Right cardiac atrium (tissue), 5 donors: ENCODE data around the gene SPATC1L. TPM values are rescaled to one million over a fixed set of nuclear protein-coding genes. Genes with fewer than 3 reads are reported as not detected.

Experiments used
- ATAC-seq, 2 donors: fragments of 200-7000 bp; cut with Tn5 transposase; one replicate each; pipeline versions ENCODE4 v1.8.0 to v1.9.1; 2020; ENCODE audit warnings: moderate library complexity in 2 of 2, mild to moderate bottlenecking in 1 of 2
- DNase-seq, 3 donors: peaks; one replicate each; pipeline ENCODE4 v3.0.0-alpha.2; 2020
- H3K27ac ChIP-seq: one replicate; pipeline ENCODE4 v1.5.1; 2013; ENCODE audit warnings: mild to moderate bottlenecking, low read length, control low read depth, moderate library complexity
- H3K27me3 ChIP-seq: one replicate; pipeline ENCODE4 v1.6.1; 2013; ENCODE audit not compliant: control insufficient read depth, insufficient read depth
- H3K4me1 ChIP-seq: one replicate; pipeline ENCODE4 v1.6.1; 2013; ENCODE audit warnings: low read length; ENCODE audit not compliant: control insufficient read depth, insufficient read depth
- H3K4me3 ChIP-seq: one replicate; pipeline ENCODE4 v1.5.1; 2013; ENCODE audit warnings: low read length, control low read depth
- H3K9me3 ChIP-seq: one replicate; pipeline ENCODE4 v1.6.1; 2013; ENCODE audit warnings: low read length; ENCODE audit not compliant: control insufficient read depth
- WGBS: extraction: QIAGEN DNeasy Blood & Tissue Kit; methylation state at CpG from one replicate; pipeline ENCODE4 v1.1.7; 2013; 5-methylcytosine and 5-hydroxymethylcytosine counted together
- intact Hi-C, 4 donors: fragments of 100-400 bp; cut with DNase I; formaldehyde crosslinking; loops; one replicate each; pipeline versions ENCODE4 v1.11.0 to v1.14.0; 2022 to 2023
- polyA plus RNA-seq: library from polyadenylated mRNA; stranded (reverse); fragments of 200-250 nt; gene quantifications from one replicate; pipeline ENCODE4 v1.2.3, GENCODE V29; 2013
- total RNA-seq, 4 donors: library from RNA; stranded (reverse); fragmentation: NEBNext Ultra II Directional; extraction: Animal tissue kit (Norgen Biotek cat#: 25700); gene quantifications; one replicate each; pipeline ENCODE4 v1.2.1, GENCODE V29; 2021
- donor health status: healthy with polysubstance abuse.
- donor health status: DM: no; HTN: yes; CAD: no.
- donor health status: DM: no; HTN: no; CAD: no.
- donor health status: DM: no; HTN: yes; CAD: no; lungs with severe emphysema.
- donor health status: DM: yes; HTN: yes; CAD: no.

The SPATC1L gene
- total and polyA plus RNA-seq, 5 donors, result 8.8 to 12.0 (median 11.3) TPM

- DNase-seq, result no peak
- Histone ChIP-seq H3K27me3 (no peaks in the 10 kb centered on the region), H3K9me3 (no peaks in the 10 kb centered on the region), H3K27ac (peak overlapping the region; percentile 11), H3K4me1 (peaks cover 11% of the 10 kb centered on the region), H3K4me3 (no peak overlapping the region)
- peak; percentile 3 to 4 for ATAC-seq
- 69% methylated on average over 11 of the region's 11 CpGs for WGBS
- intact Hi-C loops, result loop anchor here in 1 of 4 donors (10.0 kb wide), 1 partner anchor 68 kb away; the partner anchor contains the start of gene FTCD
These were observed 38.3 kb upstream of the SPATC1L start for GRCh38 chr21:46222436-46223116.

DNA sequence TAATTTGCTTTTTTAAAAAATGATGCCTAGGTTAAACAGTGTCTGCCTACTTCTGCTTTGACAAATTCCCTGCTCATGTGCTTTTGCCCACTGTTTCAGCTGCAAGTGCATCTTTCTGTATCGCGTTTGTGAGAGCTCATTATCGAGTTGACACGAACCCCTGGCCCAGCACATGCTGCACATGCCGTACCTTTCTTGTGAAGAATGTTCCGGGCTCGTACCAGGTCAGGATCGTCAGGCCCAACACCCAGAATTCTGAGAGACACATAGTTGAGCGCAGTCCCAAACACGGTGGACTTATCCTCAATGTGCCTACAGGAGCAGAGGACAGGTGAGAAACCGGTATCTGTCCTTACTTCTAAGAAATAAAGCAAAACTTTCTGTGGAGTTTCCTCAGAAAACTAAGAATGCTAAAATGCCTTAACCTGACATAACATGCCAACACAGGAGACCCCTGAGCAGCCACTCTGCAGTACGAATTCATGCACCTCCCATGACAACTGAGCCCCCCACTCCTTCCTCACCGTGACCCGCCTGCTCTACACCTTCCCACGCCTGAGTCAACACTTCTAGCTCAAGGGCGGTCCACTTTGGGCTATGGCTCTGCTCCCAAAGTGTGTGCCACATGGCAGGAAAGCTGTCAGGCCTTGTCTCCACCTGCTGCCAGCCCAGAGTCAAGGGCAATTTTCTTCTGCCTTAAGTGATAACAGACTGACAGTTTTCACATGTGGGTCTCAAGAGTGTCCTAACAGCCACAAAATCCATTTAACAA is 37.6 kb upstream of the SPATC1L start:
- Histone ChIP-seq H3K4me3 (no peak overlapping the region), H3K27ac (peak overlapping the region; percentile 38), H3K27me3 (no peaks in the 10 kb centered on the region), H3K9me3 (no peaks in the 10 kb centered on the region), H3K4me1 (peaks cover 6% of the 10 kb centered on the region)
- 67% methylated on average over 16 of the region's 16 CpGs for WGBS
- ATAC-seq (peak; percentile 57 to 66), DNase-seq (peak in 2 of 3 donors; percentile 77)
- intact Hi-C loops, result loop anchor here in 1 of 4 donors (10.0 kb wide), 1 partner anchor 67 kb away; the partner anchor contains the start of gene FTCD

DNA sequence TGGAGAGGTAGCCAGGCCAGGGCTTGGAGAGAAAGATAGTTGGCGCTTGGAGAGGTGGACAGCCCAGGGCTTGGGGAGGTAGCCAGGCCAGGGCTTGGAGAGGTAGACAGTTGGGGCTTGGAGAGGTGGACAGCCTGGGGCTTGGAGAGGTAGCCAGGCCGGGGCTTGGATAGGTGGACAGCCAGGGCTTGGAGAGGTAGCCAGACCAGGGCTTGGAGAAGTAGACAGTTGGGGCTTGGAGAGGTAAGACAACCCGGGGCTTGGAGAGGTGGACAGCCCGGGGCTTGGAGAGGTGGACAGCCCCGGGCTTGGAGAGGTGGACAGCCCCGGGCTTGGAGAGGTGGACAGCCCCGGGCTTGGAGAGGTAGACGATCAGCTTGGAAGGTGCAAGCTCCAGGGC is 36.6 kb upstream of the SPATC1L start:
- no peak overlapping the region for H3K4me3 ChIP-seq
- H3K27ac ChIP-seq, result no peak overlapping the region
- ATAC-seq, result no peak
- H3K27me3 ChIP-seq, result no peaks in the 10 kb centered on the region
- no peaks in the 10 kb centered on the region for H3K9me3 ChIP-seq
- peaks cover 2% of the 10 kb centered on the region for H3K4me1 ChIP-seq
- intact Hi-C loops, result loop anchor here in 1 of 4 donors (10.0 kb wide), 1 partner anchor 66 kb away; the partner anchor contains the start of gene FTCD
- 97% methylated on average over 8 of the region's 8 CpGs for WGBS
- no peak for DNase-seq

GRCh38 chr21:46220275-46220810 is 36.1 kb upstream of the SPATC1L start:
- Histone ChIP-seq H3K9me3 (no peaks in the 10 kb centered on the region), H3K4me1 (peaks cover 2% of the 10 kb centered on the region), H3K27ac (no peak overlapping the region), H3K27me3 (no peaks in the 10 kb centered on the region), H3K4me3 (no peak overlapping the region)
- intact Hi-C loops, result loop anchor here in 1 of 4 donors (10.0 kb wide), 1 partner anchor 66 kb away; the partner anchor contains the start of gene FTCD
- WGBS, result 87% methylated on average over 13 of the region's 13 CpGs
- ATAC-seq, result no peak
- DNase-seq, result no peak

DNA sequence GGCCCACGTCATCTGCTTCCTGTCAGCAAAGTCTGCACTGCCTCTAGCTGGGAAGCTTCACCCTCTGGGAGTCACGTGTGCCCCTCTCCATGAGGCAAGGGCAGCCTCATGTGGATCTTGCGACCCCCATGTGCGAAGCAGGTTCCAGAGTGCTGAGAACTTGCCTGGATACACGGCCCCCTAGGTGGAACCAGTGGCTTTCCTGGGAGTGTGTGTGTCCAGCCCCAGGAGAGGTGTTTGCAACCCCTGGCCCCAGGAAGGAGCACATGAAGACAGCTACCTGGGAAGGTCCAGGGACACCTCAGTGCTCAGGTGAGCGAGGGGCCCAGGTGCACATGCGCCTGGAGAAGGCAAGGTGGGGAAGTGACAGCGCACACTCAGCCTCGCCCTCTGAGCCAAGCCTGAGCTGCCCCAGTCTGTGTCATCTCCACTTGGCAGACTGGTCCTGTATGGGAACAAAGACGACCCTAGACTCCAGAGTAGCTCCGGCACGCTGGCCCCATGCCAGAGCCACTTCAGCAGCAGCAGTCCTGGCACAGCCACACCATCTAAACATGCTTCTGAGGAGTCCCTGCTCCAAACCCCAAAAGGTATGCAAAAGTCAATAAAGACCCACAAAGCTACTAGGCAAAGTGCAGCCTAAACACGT is 35.5 kb upstream of the SPATC1L start:
- no peak overlapping the region for H3K4me3 ChIP-seq
- intact Hi-C loops, result loop anchor here in 3 of 4 donors (10.0 kb wide), 2 partner anchors 55 to 65 kb away; partner anchors contain the start of gene FTCD (in 2 of the 3)
- H3K27me3 ChIP-seq, result no peaks in the 10 kb centered on the region
- 64% methylated on average over 13 of the region's 13 CpGs for WGBS
- no peaks in the 10 kb centered on the region for H3K9me3 ChIP-seq
- peaks cover 2% of the 10 kb centered on the region for H3K4me1 ChIP-seq
- DNase-seq (peak in 2 of 3 donors; percentile 79 to 86), ATAC-seq (peak; percentile 7 to 16)
- H3K27ac ChIP-seq, result no peak overlapping the region

- Histone ChIP-seq H3K4me1 (peaks cover 2% of the 10 kb centered on the region), H3K27ac (no peak overlapping the region), H3K27me3 (no peaks in the 10 kb centered on the region), H3K4me3 (no peak overlapping the region), H3K9me3 (no peaks in the 10 kb centered on the region)
- ATAC-seq (no peak), DNase-seq (peak in 1 of 3 donors; percentile 55)
- intact Hi-C loops, result loop anchor here in 2 of 4 donors (10.0 kb wide), 2 partner anchors 56 to 64 kb away; partner anchors contain the start of gene FTCD (in 1 of the 2)
- 86% methylated on average over 16 of the region's 16 CpGs for WGBS
These were observed 34.8 kb upstream of the SPATC1L start for GRCh38 chr21:46218906-46219590.

DNA sequence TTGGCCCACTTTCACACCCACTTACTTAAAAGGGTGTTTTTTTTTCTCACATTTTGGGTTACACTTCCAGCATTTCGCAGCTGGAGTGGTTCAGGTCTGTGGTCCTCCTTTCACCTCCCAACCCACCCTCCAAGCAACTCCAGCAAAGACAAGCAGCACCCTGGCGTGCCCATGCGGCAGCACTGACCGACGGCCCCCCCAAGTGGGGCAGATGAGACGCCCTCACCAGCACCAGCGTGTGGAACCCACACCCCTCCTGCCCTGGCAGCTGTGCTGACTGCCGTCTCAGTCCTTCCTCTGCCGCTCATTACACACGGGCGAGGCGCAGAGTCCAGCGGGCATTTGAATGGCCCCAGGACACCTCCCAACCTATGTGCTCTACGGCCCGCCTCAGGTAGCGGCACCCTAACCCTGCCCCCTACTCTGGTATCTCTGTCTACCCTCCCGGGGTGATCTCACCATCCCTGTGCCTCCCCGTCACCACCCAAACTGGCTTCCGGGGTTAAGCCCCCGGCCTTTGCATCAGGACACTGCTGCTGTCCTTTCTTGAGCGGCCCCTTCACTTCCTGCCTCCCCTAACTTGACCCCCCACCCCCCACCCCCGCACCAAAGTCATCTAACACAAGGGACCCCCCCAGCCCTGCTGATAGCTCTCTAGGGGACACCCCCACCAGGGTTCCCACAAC is 33.4 kb upstream of the SPATC1L start:
- Histone ChIP-seq H3K27ac (no peak overlapping the region), H3K9me3 (no peaks in the 10 kb centered on the region), H3K4me1 (peaks cover 2% of the 10 kb centered on the region), H3K27me3 (no peaks in the 10 kb centered on the region), H3K4me3 (no peak overlapping the region)
- intact Hi-C loops, result loop anchor here in 2 of 4 donors (10.0 kb wide), 2 partner anchors 57 to 63 kb away; partner anchors contain the start of gene FTCD (in 1 of the 2)
- DNase-seq (no peak), ATAC-seq (no peak)
- WGBS, result 93% methylated on average over 22 of the region's 22 CpGs

- H3K4me3 ChIP-seq, result no peak overlapping the region
- no peaks in the 10 kb centered on the region for H3K27me3 ChIP-seq
- H3K9me3 ChIP-seq, result no peaks in the 10 kb centered on the region
- no peaks in the 10 kb centered on the region for H3K4me1 ChIP-seq
- ATAC-seq, result no peak
- DNase-seq, result no peak
- H3K27ac ChIP-seq, result no peak overlapping the region
- intact Hi-C loops, result loop anchor here in 2 of 4 donors (10.0 kb wide), 2 partner anchors 59 to 61 kb away; partner anchors contain the start of gene FTCD (in 1 of the 2)
- 92% methylated on average over 16 of the region's 16 CpGs for WGBS
These were observed 32.0 kb upstream of the SPATC1L start for GRCh38 chr21:46216132-46216747.

DNA sequence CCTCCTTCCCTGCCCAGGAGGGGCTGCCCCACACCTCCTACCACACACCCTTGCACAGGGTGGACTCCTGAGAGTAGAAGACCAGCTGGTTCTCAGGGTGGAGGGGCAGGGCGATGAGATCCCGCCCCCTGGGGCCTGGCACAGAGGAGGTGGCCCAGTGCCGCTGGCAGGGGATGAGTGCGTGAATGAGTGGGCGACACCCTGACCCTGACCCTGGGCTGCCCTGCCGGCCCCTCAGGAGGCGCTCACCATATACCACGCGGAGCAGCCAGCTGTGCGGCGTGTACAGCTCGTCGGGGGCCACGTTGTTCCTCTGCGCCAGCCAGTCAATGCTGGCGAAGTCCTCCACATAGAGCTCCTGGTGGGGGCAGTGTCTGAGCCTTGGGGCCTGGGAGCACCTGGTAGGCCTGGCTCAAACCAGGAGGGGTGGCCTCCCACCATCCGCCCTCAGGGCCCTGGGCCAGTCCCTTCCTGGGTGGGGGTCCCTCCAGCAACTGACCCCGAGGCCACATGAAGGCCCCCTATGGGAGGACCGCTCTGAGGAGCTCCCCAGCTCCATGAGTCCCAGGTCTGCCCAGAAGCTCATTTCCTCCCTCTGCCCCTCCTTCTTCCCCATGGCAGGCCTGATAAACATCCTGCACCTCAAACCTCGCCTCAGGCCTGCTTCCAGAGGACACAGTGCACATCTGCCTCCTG is 31.3 kb upstream of the SPATC1L start:
- no peaks in the 10 kb centered on the region for H3K27me3 ChIP-seq
- no peak overlapping the region for H3K27ac ChIP-seq
- ATAC-seq (no peak), DNase-seq (peak in 1 of 3 donors; percentile 51)
- no peaks in the 10 kb centered on the region for H3K4me1 ChIP-seq
- no peaks in the 10 kb centered on the region for H3K9me3 ChIP-seq
- intact Hi-C loops, result loop anchor here in 2 of 4 donors (10.0 kb wide), 2 partner anchors 59 to 61 kb away; partner anchors contain the start of gene FTCD (in 1 of the 2)
- H3K4me3 ChIP-seq, result no peak overlapping the region
- WGBS, result 89% methylated on average over 20 of the region's 20 CpGs
